HG02885 (cell line): ENCODE data around the gene NYAP2.

ENCODE experiments used
- ATAC-seq: cut with Tn5 transposase; IDR thresholded peaks from one replicate; pipeline ENCODE4 v1.9.1; 2021; ENCODE audit warnings: mild to moderate bottlenecking; ENCODE audit not compliant: unreplicated experiment, poor library complexity

The NYAP2 gene

GRCh38 chr2:225471482-225471881, 72.0 kb downstream of the NYAP2 start:
- no peak for ATAC-seq

- no peak for ATAC-seq
These were observed 72.7 kb downstream of the NYAP2 start for GRCh38 chr2:225472161-225472560.

DNA sequence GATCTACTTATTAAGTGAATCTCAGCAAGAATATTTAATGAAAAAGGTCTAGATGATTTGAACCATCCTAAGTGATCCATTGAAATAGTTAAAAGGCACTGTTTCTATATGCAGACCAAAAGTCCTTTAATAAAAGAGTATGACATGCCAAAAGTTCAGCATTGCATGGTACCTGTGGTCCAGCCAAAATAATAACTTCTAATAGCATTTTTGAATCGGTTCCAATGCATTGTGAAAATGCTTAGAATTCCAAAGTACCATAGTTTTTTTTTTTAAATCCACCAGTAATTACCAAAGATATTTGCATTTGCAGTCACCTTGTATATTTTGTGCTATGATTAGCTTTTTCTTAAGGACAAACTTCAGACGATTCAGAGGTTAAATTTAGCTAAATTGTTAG, 79.9 kb downstream of the NYAP2 start:
- ATAC-seq, result no peak

DNA sequence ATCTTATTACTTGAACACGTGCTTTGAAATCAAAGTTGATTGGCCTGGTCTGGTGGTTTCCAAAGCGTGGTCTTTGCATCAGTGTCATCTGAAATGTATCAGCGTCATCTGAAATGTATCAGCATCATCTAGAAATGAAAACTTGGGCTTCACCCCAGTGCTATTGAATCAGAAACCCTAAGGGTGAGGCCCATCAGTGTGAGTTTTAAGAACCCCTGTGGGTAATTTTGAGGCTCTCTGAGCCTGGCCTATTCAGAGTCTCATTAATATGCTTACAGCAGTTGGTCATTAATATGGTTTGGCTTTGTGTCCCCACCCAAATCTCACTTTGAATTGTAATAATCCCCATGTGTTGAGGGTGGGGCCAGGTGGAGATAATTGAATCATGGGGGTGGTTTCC, 85.2 kb downstream of the NYAP2 start:
- ATAC-seq, result no peak

DNA sequence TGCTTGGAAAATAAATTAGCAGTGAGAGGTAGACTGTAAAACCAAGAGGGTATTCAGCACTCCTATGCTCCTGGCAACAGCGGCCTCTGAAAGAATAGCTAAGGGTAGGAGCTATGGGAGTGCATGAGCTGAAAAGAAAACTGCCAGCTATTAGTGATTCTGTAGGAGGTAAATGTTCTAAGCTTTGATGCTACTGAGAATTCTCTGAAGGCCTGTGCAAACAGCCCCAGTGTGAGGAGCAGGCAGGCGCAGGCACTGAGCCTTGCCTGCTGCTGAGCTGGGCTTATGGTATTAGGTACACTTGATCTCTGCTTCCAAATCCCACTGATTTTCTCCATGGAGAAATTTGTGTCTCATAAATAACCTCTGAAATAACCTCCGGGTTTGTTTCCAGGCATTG, 86.7 kb downstream of the NYAP2 start:
- ATAC-seq, result no peak

DNA sequence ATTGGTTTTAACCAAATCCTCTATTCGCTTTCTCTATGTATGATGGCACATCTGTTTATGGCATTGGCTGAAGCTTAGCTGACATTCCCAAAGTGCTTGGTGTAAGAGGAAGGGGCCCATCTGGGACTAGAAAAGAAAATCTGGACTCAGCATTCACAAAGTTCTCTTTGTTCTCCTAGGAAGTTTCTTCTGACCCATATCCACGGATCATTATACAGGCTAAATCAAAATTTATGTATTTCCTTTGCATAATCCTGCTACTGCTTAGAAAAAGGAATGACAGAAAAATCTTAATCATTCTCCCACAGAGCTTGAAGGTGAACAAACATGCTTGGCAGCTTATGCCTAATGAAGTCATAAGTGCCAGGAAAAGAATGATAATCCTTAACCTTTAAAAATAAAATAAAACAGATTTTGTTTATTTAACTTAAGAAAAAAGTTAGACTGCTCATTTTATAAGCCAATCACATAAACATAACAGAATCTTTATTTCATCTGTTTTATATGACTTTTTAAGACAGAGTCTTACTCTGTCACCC, 88.4 kb downstream of the NYAP2 start:
- no peak for ATAC-seq

DNA sequence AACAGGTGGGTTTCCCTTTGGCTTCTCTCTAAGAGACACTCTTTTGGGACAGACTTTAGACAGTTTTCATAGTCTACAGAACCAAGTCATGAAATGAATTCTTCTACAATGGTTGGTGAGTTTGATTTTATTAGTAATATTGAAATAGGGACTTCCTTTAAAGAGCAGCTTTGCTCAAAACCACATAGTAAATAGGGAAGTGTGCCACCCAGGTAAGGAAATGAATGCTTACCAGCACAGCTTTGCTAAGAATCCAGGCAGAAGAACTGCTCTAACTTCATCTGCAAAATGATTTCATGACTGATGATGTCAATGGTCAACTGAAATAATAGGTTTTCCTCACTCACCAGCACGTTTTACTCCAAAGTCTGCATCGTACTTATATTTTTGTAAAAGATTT, 89.2 kb downstream of the NYAP2 start:
- no peak for ATAC-seq

GRCh38 chr2:225493420-225494099, 94.0 kb downstream of the NYAP2 start:
- ATAC-seq, result no peak

GRCh38 chr2:225494100-225494459, 94.6 kb downstream of the NYAP2 start:
- no peak for ATAC-seq

DNA sequence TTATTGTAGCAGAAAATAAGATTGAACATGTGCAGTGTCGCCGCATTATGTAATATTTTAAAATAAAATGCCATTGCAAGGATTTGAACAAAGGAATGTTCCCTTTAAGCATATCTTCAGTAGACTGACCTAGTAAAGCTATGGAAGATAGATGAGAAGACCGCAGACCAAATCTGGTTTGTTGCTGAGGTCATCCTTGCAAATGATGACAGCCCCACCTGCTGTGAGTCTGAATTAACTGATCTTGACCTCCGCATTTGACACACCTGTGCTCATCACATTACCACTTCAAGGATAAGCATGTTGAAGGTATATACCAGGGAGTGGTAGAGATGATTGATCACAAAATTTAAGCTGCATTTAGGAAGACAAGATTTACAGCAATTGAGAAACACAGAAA, 96.2 kb downstream of the NYAP2 start:
- no peak for ATAC-seq

DNA sequence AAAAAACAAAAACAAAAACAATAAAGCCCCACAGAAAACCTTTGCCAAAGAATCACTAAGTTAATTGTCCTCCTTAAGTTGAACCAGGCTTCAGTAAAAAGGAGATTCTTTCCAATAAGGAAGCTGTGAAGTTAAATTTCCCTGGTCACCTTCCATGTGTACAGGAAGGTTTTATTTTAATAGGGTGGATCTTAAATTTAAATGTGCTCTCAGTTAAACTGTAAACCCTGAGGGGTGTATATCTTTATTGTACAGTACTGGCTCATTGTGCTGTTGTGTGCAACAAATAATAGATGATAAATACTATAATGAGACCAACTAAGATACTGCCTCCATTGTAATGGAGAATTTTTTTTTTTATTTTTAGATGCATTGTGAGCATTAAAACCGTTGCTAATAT, 97.1 kb downstream of the NYAP2 start:
- ATAC-seq, result no peak

DNA sequence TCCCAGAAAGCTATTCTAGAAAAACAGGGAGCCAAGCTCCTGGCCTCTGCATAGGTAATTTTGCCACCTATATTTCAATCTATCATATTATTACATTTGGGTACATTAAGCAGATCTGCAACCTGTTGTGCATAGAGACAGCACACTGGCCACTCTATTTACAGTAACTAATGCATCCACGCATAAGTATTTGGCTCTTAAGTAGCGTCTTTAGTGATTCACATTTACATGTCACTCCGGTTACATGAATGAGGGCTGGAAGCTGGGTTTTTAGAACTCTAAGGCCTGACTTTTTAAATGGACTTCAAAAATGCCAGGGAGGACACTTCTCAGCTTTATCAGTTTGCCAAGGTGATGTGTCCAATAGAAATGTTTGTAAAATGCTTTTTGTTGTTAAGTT, 97.7 kb downstream of the NYAP2 start:
- ATAC-seq, result no peak

DNA sequence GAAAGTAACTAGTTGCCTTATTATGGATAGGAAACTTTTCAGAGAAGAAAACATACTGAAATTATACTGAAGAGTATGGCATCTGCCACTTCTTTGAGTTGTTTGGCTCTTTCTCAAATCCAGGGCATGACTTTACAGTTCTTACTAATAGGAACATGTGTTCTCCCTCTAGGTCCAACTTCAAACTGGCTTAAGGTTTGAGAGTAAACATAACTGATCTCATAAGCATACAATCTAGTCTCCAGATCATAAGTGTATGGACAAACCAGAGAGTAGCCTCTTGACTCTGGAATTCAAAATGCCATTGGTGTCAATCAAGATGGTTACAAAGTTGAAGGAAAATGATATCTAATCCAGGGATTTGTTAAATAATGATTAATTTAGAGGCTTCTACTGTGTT, 101.5 kb downstream of the NYAP2 start:
- no peak for ATAC-seq

DNA sequence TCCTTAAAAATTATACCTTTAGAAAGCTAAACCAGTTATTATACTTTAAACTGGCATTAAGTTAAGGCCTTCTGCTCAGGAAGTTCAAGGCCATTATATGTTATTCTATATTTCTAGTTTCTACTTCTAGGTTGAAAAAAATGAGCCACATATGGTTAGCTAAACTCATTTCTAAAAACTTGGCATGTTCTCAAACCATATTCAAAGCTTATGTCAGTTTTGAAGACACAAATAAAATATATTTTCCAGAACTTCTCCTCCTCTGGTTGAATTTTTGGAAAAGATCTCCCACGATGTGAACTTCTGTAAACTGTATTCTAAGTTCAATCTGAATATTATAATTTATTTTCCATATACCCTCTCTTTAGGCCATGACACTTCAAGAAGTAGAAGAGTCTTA, 103.5 kb downstream of the NYAP2 start:
- ATAC-seq, result no peak

DNA sequence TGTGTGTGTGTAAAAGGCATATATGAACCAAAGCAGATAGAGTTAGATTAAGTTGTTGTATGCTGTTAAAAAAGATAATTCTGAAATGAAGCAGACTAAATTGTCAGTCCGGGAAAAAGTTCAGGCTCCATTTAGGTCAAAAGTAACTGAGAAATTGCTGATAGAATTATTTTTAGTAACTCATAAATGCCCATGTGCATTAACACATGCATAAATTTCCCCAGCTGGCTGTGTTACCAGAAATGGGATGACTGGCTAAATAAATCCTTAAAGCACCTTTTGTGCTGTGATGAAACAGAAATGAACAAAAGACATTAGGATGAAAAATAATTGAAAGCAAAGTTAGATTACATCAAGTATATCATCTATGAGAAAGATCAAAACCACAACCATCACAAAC, 111.3 kb downstream of the NYAP2 start:
- no peak for ATAC-seq

- ATAC-seq, result no peak
These were observed 113.0 kb downstream of the NYAP2 start for GRCh38 chr2:225512469-225512868.

DNA sequence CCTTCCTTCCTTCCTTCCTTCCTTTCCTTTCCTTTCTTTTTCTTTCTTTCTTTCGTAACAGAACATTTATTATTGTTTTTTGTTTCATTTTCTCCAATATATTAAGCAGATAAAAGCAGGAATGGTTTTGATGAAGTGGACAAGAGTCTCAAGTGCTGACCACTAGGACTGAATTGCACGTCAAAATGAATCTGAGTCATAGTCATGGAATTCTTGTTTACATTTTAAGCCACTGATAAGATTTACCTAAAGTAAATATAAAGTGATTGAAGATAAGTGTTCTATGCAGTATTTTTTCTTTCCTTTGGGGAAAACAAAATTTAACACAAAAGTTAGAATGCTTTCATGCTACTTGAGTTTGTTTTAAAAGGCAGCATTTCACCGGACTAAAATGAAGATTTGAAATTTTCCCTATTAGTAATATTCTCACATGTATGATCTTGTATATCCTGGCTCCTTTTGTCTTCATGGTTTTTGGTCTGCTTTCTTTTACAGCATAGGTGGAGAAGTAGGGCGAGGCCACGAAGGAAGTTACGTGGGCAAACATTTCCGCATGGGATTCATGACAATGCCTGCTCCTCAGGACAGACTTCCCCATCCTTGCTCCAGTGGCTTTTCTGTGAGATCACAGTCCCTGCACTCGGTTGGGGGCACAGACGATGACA, 113.5 kb downstream of the NYAP2 start:
- ATAC-seq, result no peak

DNA sequence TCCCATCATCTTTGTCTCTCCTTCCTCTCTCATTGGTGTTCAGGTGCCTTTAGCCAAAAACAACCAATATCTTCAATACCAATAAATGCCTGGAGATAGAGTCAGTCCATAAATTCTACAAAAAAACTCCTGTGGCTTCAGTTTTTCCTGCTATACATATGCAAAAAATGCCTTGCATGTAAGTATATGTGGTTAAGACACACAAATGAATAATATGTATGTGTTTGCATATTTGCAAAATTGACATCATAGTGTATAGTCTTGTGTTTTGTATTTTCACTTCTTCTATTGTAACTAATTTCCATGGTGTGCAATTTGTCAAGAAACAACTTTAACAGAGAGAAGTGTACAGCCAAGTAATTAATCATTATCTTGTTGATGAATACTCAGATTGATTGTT, 115.5 kb downstream of the NYAP2 start:
- ATAC-seq, result no peak

GRCh38 chr2:225526760-225527390, 127.4 kb downstream of the NYAP2 start:
- no peak for ATAC-seq

- no peak for ATAC-seq
These were observed 132.0 kb downstream of the NYAP2 start for GRCh38 chr2:225531559-225531958.

DNA sequence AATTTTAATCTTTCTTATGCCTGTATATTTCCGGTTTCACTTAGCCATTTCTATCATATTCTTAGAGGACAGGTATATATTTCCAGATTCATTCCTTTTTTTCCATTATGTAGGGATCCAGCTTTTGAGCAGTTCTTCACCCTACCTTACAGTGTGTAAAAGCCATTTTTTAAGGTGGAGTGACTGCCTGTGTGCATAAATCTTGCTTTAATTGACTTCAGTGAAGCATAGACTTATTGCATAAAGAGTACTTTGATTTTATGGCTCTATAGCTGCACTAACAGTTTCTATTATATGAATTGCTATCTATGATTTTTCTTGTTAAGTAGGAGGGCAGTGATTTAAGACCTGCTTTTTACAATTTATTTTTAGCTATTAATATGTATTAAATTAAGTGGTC, 132.6 kb downstream of the NYAP2 start:
- ATAC-seq, result no peak

DNA sequence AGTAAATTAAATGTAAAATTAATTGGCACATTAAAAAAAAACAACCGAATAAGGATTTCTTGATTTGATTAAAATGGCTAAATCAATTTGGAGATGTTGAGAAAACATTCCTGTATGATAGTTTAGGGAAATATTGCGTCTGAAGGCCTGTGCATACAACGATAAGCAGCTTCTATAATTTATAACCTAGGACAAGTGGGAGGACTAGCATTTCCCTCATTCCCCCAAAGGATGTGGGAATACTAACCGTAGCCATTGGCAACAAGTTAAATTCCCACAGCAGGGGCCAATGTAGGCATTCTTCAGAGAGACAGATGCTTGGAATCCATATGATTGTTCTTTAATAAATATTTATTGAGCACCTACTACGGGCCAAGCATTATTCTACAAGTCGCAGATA, 134.5 kb downstream of the NYAP2 start:
- no peak for ATAC-seq
